ENCODE data around the gene FMN2.

FMN2 gene

DNA sequence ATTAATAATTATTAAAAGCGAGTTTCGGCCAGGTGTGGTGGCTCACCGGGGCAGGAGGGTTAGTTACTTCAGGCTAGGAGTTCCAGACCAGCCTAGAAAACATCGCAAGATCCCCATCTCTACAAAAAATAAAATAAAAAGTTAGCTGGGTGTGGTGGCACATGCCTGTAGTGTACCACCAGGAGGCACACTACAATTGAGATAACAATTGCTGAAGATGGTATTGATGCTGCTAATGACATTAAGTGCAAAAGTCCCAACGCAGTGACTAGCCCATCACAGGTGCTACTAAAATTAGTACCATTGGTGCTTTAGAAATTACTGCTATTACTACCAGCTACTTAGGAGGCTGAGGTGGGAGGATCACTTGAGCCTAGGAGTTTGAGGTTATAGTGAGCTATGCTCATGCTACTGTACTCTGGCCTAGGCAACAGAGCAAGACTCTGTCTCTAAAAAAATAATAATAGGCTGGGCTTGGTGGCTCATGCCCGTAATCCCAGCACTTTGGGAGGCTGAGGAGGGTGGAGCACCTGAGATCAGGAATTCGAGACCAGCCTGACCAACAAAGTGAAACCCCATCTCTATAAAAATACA is 363.6 kb downstream of the FMN2 start:
- Histone ChIP-seq H3K9me3 (ENCODE audit: control insufficient read depth, insufficient read depth, low read length) (no peaks in the 10 kb centered on the region), H3K4me1 (ENCODE audit: insufficient read depth, low read length) (no peaks in the 10 kb centered on the region), H3K9ac (ENCODE audit: low read depth, low read length) (no peak overlapping the region), H3K36me3 (ENCODE audit: insufficient read depth, low read length) (no peaks in the 10 kb centered on the region)

- no peaks in the 10 kb centered on the region for H3K4me1 ChIP-seq (ENCODE audit: insufficient read depth, low read length)
- no peaks in the 10 kb centered on the region for H3K9me3 ChIP-seq (ENCODE audit: control insufficient read depth, insufficient read depth, low read length)
- H3K9ac ChIP-seq (ENCODE audit: low read depth, low read length): no peak overlapping the region
- H3K36me3 ChIP-seq (ENCODE audit: insufficient read depth, low read length): no peaks in the 10 kb centered on the region
These were observed 365.5 kb downstream of the FMN2 start for GRCh38 chr1:240457203-240457602.

DNA sequence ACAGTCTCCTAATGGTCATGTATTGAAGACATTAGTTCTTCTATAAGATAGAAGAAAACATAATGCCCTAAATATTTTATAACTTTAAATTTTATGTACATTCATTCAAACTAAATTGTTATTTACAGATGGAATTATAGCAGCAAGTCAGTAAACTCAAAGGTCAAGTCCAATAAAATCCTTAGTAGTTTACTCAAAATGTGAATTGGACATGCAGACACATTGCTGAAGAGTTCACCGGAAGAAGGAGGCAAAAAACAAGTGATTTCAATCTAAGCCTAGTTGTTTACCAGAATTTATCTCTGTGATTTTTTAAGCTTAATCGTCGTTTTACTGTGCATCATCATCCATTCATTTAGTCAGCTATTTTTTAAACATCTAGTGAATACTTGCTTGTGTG is 370.6 kb downstream of the FMN2 start:
- no peak overlapping the region for H3K9ac ChIP-seq (ENCODE audit: low read depth, low read length)
- H3K4me1 ChIP-seq (ENCODE audit: insufficient read depth, low read length): no peaks in the 10 kb centered on the region

DNA sequence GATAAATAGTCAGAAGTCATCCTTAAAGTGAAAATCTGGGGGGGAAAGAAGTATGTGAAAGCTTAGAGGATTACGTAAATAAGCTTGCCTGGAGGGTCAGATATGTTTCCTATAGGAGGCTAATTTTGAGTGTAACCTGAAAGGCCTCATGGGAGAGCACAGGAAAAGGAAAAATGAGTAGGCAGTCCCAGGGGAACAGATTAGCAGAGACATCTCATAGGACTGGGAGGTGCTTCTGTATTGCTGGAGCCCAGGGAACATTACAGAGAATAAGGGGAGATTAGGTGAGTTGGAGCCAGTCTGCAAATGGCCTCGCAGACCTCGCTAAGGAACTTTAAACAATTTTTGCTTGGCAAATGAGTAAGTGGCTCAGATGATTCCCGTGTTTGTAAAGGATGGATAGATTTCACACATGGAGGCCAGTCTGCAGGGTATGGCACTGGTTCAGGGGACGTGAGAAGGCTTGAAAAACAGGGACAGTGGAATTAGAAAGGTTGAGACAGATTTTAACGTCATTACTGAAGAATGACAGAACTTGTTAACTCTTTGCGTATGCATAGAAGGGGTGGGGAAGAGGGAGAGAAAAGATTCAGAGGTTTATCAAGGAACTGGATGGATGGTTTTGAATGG is 371.2 kb downstream of the FMN2 start:
- Histone ChIP-seq H3K4me1 (ENCODE audit: insufficient read depth, low read length) (no peaks in the 10 kb centered on the region), H3K36me3 (ENCODE audit: insufficient read depth, low read length) (no peaks in the 10 kb centered on the region), H3K9me3 (ENCODE audit: control insufficient read depth, insufficient read depth, low read length) (no peaks in the 10 kb centered on the region), H3K9ac (ENCODE audit: low read depth, low read length) (no peak overlapping the region)

More for the DNA sequence above, 370.6 kb downstream of the FMN2 start:
- H3K9me3 ChIP-seq (ENCODE audit: control insufficient read depth, insufficient read depth, low read length): no peaks in the 10 kb centered on the region
- H3K36me3 ChIP-seq (ENCODE audit: insufficient read depth, low read length): no peaks in the 10 kb centered on the region

GRCh38 chr1:240464099-240464498 is 372.4 kb downstream of the FMN2 start:
- Histone ChIP-seq H3K9ac (ENCODE audit: low read depth, low read length) (no peak overlapping the region), H3K36me3 (ENCODE audit: insufficient read depth, low read length) (no peaks in the 10 kb centered on the region), H3K9me3 (ENCODE audit: control insufficient read depth, insufficient read depth, low read length) (no peaks in the 10 kb centered on the region), H3K4me1 (ENCODE audit: insufficient read depth, low read length) (no peaks in the 10 kb centered on the region)

DNA sequence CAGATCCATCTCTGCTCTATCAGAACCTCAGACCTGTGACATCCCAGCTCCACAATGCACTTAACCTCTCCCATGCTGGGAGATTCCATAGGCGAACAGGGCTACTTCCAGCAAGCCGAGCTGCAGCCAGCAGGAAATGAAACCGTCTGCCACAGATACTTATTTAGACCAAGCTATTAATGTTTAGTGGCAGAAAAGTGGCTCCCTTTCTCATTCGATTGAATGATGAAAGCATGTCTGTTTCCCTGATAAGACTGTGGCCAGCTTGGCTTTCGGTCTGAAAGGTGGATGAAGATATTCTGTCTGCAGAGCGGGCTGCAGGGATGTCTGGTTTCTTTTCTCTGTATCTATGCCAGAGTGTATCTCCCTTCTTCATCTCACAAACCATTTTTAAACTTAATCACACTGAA is 373.9 kb downstream of the FMN2 start:
- Histone ChIP-seq H3K4me1 (ENCODE audit: insufficient read depth, low read length) (no peaks in the 10 kb centered on the region), H3K36me3 (ENCODE audit: insufficient read depth, low read length) (no peaks in the 10 kb centered on the region), H3K9ac (ENCODE audit: low read depth, low read length) (no peak overlapping the region), H3K9me3 (ENCODE audit: control insufficient read depth, insufficient read depth, low read length) (no peaks in the 10 kb centered on the region)

DNA sequence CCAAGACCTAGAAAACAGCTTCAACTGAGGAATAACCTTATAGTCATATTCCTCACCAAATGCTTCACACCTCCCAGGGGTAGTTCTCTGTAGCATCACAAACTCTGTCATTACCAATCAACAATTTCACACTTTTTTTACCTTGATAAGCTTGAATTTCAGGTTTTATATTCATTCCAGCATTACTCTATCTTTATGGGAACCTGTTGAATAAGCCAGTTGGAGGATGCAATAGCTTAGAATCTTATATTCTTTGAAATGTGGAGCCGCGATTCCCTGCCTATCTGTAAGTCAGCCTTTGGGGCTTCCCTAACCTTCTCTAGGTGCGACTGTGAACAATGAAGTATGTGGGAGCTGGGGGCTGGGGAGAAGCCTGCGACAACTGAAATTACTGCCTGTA is 374.8 kb downstream of the FMN2 start:
- H3K4me1 ChIP-seq (ENCODE audit: insufficient read depth, low read length): no peaks in the 10 kb centered on the region
- no peak overlapping the region for H3K9ac ChIP-seq (ENCODE audit: low read depth, low read length)
- H3K9me3 ChIP-seq (ENCODE audit: control insufficient read depth, insufficient read depth, low read length): no peaks in the 10 kb centered on the region
- H3K36me3 ChIP-seq (ENCODE audit: insufficient read depth, low read length): no peaks in the 10 kb centered on the region

DNA sequence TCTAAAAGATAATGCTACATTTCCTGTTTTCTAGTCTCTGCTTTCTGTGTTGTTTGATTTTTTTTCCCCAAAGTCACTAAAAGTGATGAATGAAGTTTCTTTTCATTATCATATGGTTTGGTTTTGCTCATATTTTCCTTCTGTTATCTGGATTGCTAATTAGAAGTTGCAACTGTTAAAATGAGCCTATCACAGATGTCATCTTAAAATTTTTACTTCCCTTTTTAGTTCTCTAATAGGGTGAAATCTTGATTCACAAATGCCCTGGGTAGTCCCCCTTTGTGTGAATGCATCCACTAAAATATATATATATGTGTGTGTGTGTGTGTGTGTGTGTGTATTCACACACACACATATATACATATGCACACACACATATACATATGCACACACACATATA is 376.2 kb downstream of the FMN2 start:
- H3K36me3 ChIP-seq (ENCODE audit: insufficient read depth, low read length): no peaks in the 10 kb centered on the region
- no peaks in the 10 kb centered on the region for H3K9me3 ChIP-seq (ENCODE audit: control insufficient read depth, insufficient read depth, low read length)
- H3K9ac ChIP-seq (ENCODE audit: low read depth, low read length): no peak overlapping the region
- peaks cover 1% of the 10 kb centered on the region; the same call in 1 of the 2 replicates for H3K4me1 ChIP-seq (ENCODE audit: insufficient read depth, low read length)

DNA sequence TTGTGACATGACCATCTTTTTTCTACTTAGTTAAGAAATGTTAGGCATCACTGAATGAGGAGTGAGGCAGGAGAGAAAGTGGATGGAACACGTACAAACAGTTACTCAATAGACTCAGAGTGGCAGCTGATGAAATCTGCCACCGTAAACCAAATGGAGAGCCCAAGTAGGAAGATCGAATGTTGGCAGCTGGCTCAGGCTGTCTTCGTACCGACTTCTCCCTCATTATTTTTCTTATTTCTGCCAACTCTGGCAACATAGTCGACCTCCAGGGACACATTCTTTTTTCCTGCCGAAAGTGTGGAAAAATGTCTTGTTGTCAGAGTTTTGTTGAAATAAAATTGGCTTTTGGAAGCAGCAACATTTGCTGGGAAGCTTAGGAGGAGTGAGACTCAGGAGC is 377.0 kb downstream of the FMN2 start:
- Histone ChIP-seq H3K36me3 (ENCODE audit: insufficient read depth, low read length) (no peaks in the 10 kb centered on the region), H3K4me1 (ENCODE audit: insufficient read depth, low read length) (peaks cover 4% of the 10 kb centered on the region; the same call in 1 of the 2 replicates), H3K9ac (ENCODE audit: low read depth, low read length) (no peak overlapping the region), H3K9me3 (ENCODE audit: control insufficient read depth, insufficient read depth, low read length) (peaks cover 2% of the 10 kb centered on the region; the same call in 1 of the 2 replicates)

- no peaks in the 10 kb centered on the region for H3K36me3 ChIP-seq (ENCODE audit: insufficient read depth, low read length)
- H3K9me3 ChIP-seq (ENCODE audit: control insufficient read depth, insufficient read depth, low read length): peaks cover 2% of the 10 kb centered on the region; the same call in 1 of the 2 replicates
- H3K4me1 ChIP-seq (ENCODE audit: insufficient read depth, low read length): peaks cover 4% of the 10 kb centered on the region; the same call in 1 of the 2 replicates
- no peak overlapping the region for H3K9ac ChIP-seq (ENCODE audit: low read depth, low read length)
These were observed 382.5 kb downstream of the FMN2 start for GRCh38 chr1:240474133-240474614.

- peaks cover 4% of the 10 kb centered on the region; the same call in 1 of the 2 replicates for H3K4me1 ChIP-seq (ENCODE audit: insufficient read depth, low read length)
- H3K9ac ChIP-seq (ENCODE audit: low read depth, low read length): no peak overlapping the region
- H3K36me3 ChIP-seq (ENCODE audit: insufficient read depth, low read length): no peaks in the 10 kb centered on the region
- peaks cover 2% of the 10 kb centered on the region; the same call in 1 of the 2 replicates for H3K9me3 ChIP-seq (ENCODE audit: control insufficient read depth, insufficient read depth, low read length)
These were observed 384.1 kb downstream of the FMN2 start for GRCh38 chr1:240475832-240476231.

DNA sequence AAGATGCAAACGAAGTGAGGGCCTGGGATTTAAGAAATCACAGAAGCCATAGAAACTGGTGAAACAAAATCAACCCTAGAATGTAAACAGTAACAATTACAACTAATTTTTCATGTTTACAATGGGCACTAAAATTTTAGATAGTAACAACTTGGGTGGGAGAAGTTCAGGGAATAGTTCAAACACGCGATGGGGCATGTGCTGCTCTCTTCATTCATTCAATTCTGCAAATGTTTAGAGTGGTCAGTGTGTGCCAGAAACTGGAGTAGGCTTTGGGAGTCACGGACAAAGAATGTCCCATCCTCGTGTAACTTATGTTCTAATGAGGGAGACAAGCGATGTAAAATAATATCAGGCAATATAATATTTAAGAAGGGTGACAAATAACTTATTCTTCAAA is 386.9 kb downstream of the FMN2 start:
- H3K4me1 ChIP-seq (ENCODE audit: insufficient read depth, low read length): no peaks in the 10 kb centered on the region
- H3K36me3 ChIP-seq (ENCODE audit: insufficient read depth, low read length): no peaks in the 10 kb centered on the region
- no peaks in the 10 kb centered on the region for H3K9me3 ChIP-seq (ENCODE audit: control insufficient read depth, insufficient read depth, low read length)
- no peak overlapping the region for H3K9ac ChIP-seq (ENCODE audit: low read depth, low read length)

DNA sequence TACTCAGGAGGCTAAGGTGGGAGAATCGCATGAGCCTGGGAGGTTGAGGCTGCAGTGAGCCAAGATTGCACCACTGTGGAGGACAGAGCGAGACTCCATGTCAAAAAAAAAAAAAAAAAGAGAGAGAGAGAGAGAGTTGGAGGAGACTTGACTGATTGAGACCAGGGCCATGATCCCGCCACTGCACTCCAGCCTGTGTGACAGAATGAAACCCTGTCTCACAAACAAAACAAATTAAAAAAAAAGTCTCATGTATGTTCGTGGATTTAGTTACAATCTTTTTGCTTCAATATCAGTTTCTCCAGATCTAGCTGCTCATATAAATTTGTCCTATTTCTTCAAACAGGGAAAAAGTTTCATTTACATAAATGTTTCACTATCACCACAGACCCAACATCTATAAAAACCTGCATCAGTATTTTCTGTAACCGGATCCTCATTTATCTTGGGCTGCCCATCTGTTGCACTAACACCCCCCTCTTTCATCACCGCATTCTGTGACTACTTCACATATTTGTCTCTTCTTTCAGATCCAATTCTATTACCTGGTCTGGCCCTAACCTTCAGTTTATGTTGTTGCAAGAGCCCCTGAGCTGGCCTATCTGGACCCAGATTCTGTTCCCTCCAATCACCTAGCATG is 393.2 kb downstream of the FMN2 start:
- no peak overlapping the region for H3K9ac ChIP-seq (ENCODE audit: low read depth, low read length)
- no peaks in the 10 kb centered on the region for H3K36me3 ChIP-seq (ENCODE audit: insufficient read depth, low read length)
- H3K4me1 ChIP-seq (ENCODE audit: insufficient read depth, low read length): no peaks in the 10 kb centered on the region
- no peaks in the 10 kb centered on the region for H3K9me3 ChIP-seq (ENCODE audit: control insufficient read depth, insufficient read depth, low read length)

DNA sequence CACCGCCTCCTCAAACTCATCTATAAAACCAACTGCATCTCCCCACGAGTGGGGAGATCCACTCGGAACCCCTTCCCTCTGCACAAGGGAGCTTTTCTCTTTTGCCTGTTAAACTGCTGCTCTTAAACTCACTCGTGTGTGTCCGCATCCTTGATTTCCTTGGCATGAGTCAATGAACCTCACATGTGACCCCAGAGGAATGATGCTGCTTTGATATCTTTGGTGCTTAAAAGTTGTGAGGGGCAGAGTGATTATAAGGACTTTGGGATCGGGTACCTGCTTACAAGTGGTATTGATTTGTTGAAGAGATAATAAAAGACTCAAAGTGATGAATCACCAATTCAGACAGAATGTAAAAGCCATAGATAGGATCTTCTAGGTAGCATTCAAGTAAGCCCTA is 394.9 kb downstream of the FMN2 start:
- H3K9me3 ChIP-seq (ENCODE audit: control insufficient read depth, insufficient read depth, low read length): no peaks in the 10 kb centered on the region
- no peak overlapping the region for H3K9ac ChIP-seq (ENCODE audit: low read depth, low read length)
- H3K4me1 ChIP-seq (ENCODE audit: insufficient read depth, low read length): peaks cover 10% of the 10 kb centered on the region
- H3K36me3 ChIP-seq (ENCODE audit: insufficient read depth, low read length): no peaks in the 10 kb centered on the region

GRCh38 chr1:240487493-240487892 is 395.8 kb downstream of the FMN2 start:
- H3K9me3 ChIP-seq (ENCODE audit: control insufficient read depth, insufficient read depth, low read length): no peaks in the 10 kb centered on the region
- H3K36me3 ChIP-seq (ENCODE audit: insufficient read depth, low read length): no peaks in the 10 kb centered on the region
- no peak overlapping the region for H3K9ac ChIP-seq (ENCODE audit: low read depth, low read length)
- peaks cover 12% of the 10 kb centered on the region for H3K4me1 ChIP-seq (ENCODE audit: insufficient read depth, low read length)
